SK-N-SH (cell line): Measurements from ENCODE around the gene SRRM1. TPM values are rescaled to one million over a fixed set of nuclear protein-coding genes. Genes with fewer than 3 reads are reported as not detected.

Source experiments
- CTCF ChIA-PET: fragments of 300-600, 350-600 bp; formaldehyde crosslinking; extraction: SDS; loops from one replicate; lab custom pipeline; 2021; lab: Yijun Ruan, JAX
- POLR2A ChIA-PET: fragments of 350-600 bp; sonication (Branson Sonifier 250); formaldehyde crosslinking; extraction: SDS; loops from one replicate; lab custom pipeline; 2020; ENCODE audit warnings: antibody characterized with exemption, inconsistent platforms; lab: Yijun Ruan, JAX
- DNase-seq: peaks from one replicate; pipeline ENCODE4 v3.0.0; 2012
- H2AFZ ChIP-seq: fragments of 200-600 bp; sonication (generic); 2 replicates; pipeline ENCODE4 v1.8.1; 2016; ENCODE audit warnings: antibody characterized with exemption, mild to moderate bottlenecking, low read depth
- H3F3A ChIP-seq: fragments of 200-600 bp; sonication (generic); replicated peaks from 2 replicates; pipeline ENCODE3; 2016; ENCODE audit warnings: antibody characterized with exemption, mild to moderate bottlenecking; ENCODE audit not compliant: insufficient read depth
- H3K27ac ChIP-seq, 2 experiments: fragments of 200-500 bp in 1 of 2; fragments of 200-600 bp in 1 of 2; sonication (Bioruptor generic) in 1 of 2; sonication (generic), shearing (Covaris generic) in 1 of 2; 2 replicates each; pipeline versions ENCODE4 v1.5.1 to v1.6.1; 2014 to 2016; ENCODE audit warnings: low read depth in 2 of 2, inconsistent platforms in 1 of 2, low read length in 1 of 2, mild to moderate bottlenecking in 1 of 2, mixed read lengths in 1 of 2
- H3K27me3 ChIP-seq: fragments of 200-600 bp; sonication (generic), shearing (Covaris generic); 2 replicates; pipeline ENCODE4 v1.6.1; 2016; ENCODE audit warnings: mixed run types; ENCODE audit not compliant: insufficient read depth
- H3K36me3 ChIP-seq, 2 experiments: fragments of 200-500 bp in 1 of 2; fragments of 200-600 bp in 1 of 2; sonication (Bioruptor generic) in 1 of 2; sonication (generic) in 1 of 2; replicated peaks in 1 of 2; 2 replicates each; pipeline versions ENCODE3 to v1.5.1; 2014 to 2016; ENCODE audit warnings: low read length in 1 of 2, mild to moderate bottlenecking in 1 of 2; ENCODE audit not compliant: insufficient read depth in 2 of 2, control insufficient read depth in 1 of 2
- H3K4me1 ChIP-seq, 2 experiments: fragments of 200-500 bp in 1 of 2; fragments of 200-600 bp in 1 of 2; sonication (Bioruptor generic) in 1 of 2; sonication (generic), shearing (Covaris generic) in 1 of 2; 2 replicates each; pipeline versions ENCODE4 v1.5.1 to v1.6.1; 2014 to 2016; ENCODE audit warnings: low read depth in 1 of 2, low read length in 1 of 2, mixed run types in 1 of 2; ENCODE audit not compliant: insufficient read depth in 2 of 2, control insufficient read depth in 1 of 2
- H3K4me2 ChIP-seq: fragments of 200-600 bp; sonication (generic), shearing (Covaris generic); 2 replicates; pipeline ENCODE4 v1.6.1; 2017; ENCODE audit warnings: mixed run types
- H3K4me3 ChIP-seq, 2 experiments: fragments of 200-500 bp in 1 of 2; fragments of 200-600 bp in 1 of 2; sonication (Bioruptor generic) in 1 of 2; sonication (generic), shearing (Covaris generic) in 1 of 2; 2 replicates each; pipeline versions ENCODE4 v1.5.1 to v1.8.1; 2014 to 2016; ENCODE audit warnings: low read depth in 2 of 2, inconsistent platforms in 1 of 2, low read length in 1 of 2, mild to moderate bottlenecking in 1 of 2, mixed read lengths in 1 of 2, moderate library complexity in 1 of 2
- H3K79me2 ChIP-seq: fragments of 200-600 bp; sonication (generic); 2 replicates; pipeline ENCODE4 v1.8.1; 2017; ENCODE audit warnings: mild to moderate bottlenecking; ENCODE audit not compliant: insufficient read depth
- H3K9ac ChIP-seq: fragments of 200-600 bp; sonication (generic); 2 replicates; pipeline ENCODE4 v1.6.1; 2017; ENCODE audit warnings: mixed run types
- H3K9me2 ChIP-seq: fragments of 200-600 bp; sonication (generic); 2 replicates; pipeline ENCODE4 v1.6.1; 2017; ENCODE audit warnings: mixed run types
- H3K9me3 ChIP-seq: fragments of 200-600 bp; sonication (generic); 2 replicates; pipeline ENCODE4 v1.6.1; 2017; ENCODE audit warnings: mixed run types, mild to moderate bottlenecking, moderate library complexity
- H4K20me1 ChIP-seq: fragments of 200-600 bp; sonication (generic); 2 replicates; pipeline ENCODE4 v1.6.1; 2017; ENCODE audit warnings: mild to moderate bottlenecking, mixed run types; ENCODE audit not compliant: insufficient read depth
- CTCF ChIP-seq: fragments of 200-600 bp; sonication (generic); IDR thresholded peaks from 2 replicates; pipeline ENCODE4 v1.6.1; 2017; ENCODE audit warnings: antibody characterized with exemption, mild to moderate bottlenecking, moderate library complexity
- ELF1 ChIP-seq: IDR thresholded peaks from 2 replicates; pipeline ENCODE4 v1.4.0; 2012
- EP300 ChIP-seq, 2 experiments: IDR thresholded peaks; 2 replicates each; pipeline versions ENCODE4 v1.4.0 to v1.6.1; 2012; ENCODE audit warnings: borderline replicate concordance in 1 of 2, low read depth in 1 of 2, low read length in 1 of 2
- EZH2phosphoT487 ChIP-seq: fragments of 200-600 bp; sonication (generic); IDR thresholded peaks from 2 replicates; pipeline ENCODE4 v1.6.1; 2017; ENCODE audit warnings: low read depth, mixed run types, mild to moderate bottlenecking, antibody characterized with exemption, moderate library complexity, borderline replicate concordance
- GABPA ChIP-seq: IDR thresholded peaks from 2 replicates; pipeline ENCODE4 v1.4.0; 2012; ENCODE audit warnings: low read depth, mild to moderate bottlenecking
- GATA2 ChIP-seq: sonication (generic); formaldehyde crosslinking; IDR thresholded peaks from 2 replicates; pipeline ENCODE4 v1.5.0; 2020; ENCODE audit warnings: mild to moderate bottlenecking, missing genetic modification reagents
- JUND ChIP-seq: IDR thresholded peaks from 2 replicates; pipeline ENCODE4 v1.4.0; 2012
- MXI1 ChIP-seq: IDR thresholded peaks from 2 replicates; pipeline ENCODE4 v1.6.1; 2012; ENCODE audit warnings: mild to moderate bottlenecking, low read depth, low read length, improper control_type of control experiment
- NFIC ChIP-seq: IDR thresholded peaks from 2 replicates; pipeline ENCODE4 v1.4.0; 2012; ENCODE audit warnings: borderline replicate concordance
- NRF1 ChIP-seq: IDR thresholded peaks from 2 replicates; pipeline ENCODE4 v1.6.1; 2012; ENCODE audit warnings: low read depth, mild to moderate bottlenecking, low read length
- PBX3 ChIP-seq: IDR thresholded peaks from 2 replicates; pipeline ENCODE4; 2012
- RAD21 ChIP-seq: IDR thresholded peaks from 2 replicates; pipeline ENCODE4 v1.6.1; 2012; ENCODE audit warnings: mild to moderate bottlenecking, low read length
- RCOR1 ChIP-seq: fragments of 150-350 bp; IDR thresholded peaks from 2 replicates; pipeline ENCODE4 v1.6.1; 2017; ENCODE audit warnings: antibody characterized with exemption, low read length
- RFX5 ChIP-seq: IDR thresholded peaks from 2 replicates; pipeline ENCODE4 v1.6.1; 2012; ENCODE audit warnings: mild to moderate bottlenecking, improper control_type of control experiment, low read length
- SMC3 ChIP-seq: IDR thresholded peaks from 2 replicates; pipeline ENCODE4 v1.6.1; 2012; ENCODE audit warnings: low read depth, low read length, improper control_type of control experiment
- TAF1 ChIP-seq: IDR thresholded peaks from 2 replicates; pipeline ENCODE4 v1.6.1; 2012; ENCODE audit warnings: low read depth, mild to moderate bottlenecking, low read length, moderate library complexity, borderline replicate concordance
- TCF12 ChIP-seq: IDR thresholded peaks from 2 replicates; pipeline ENCODE4 v1.4.0; 2012
- USF1 ChIP-seq: IDR thresholded peaks from 2 replicates; pipeline ENCODE4 v1.4.0; 2012; ENCODE audit warnings: low read depth, borderline replicate concordance
- USF2 ChIP-seq: fragments of 150-350 bp; IDR thresholded peaks from 2 replicates; pipeline ENCODE4 v1.6.1; 2017; ENCODE audit warnings: antibody characterized with exemption, low read length, low read depth, borderline replicate concordance
- YY1 ChIP-seq: IDR thresholded peaks from 2 replicates; pipeline ENCODE4 v1.4.0; 2012; ENCODE audit warnings: low read depth, mild to moderate bottlenecking
- WGBS: methylation state at CpG from one replicate; pipeline ENCODE4 v1.1.6; 2017; ENCODE audit warnings: low lambda C conversion rate; 5-methylcytosine and 5-hydroxymethylcytosine counted together
- polyA plus RNA-seq, 3 experiments: library from polyadenylated mRNA; depleted of rRNA; stranded (reverse); fragments of >200 nt; gene quantifications; 2 replicates each; pipeline ENCODE4 v1.2.3, GENCODE V29; 2012

The SRRM1 gene
- polyA plus RNA-seq, 1 of the 3 experiments (the other 2 are of a cell fraction) = 52.3 TPM

- H3K4me3 ChIP-seq = no peak overlapping the region
- TF ChIP-seq RAD21 (no peak), NRF1 (no peak), CTCF (no peak), NFIC (no peak), MXI1 (no peak), USF2 (no peak), GATA2 (CRISPR knock-in tag) (no peak), USF1 (no peak)
- no peak overlapping the region; a peak in 1 of 4 replicates for H3K27ac ChIP-seq
- POLR2A ChIA-PET = interaction anchor here (1.5 to 1.7 kb wide), 2 partner anchors 50 to 135 kb away, joined by 4 to 14 read pairs; partner anchors contain the start of gene CLIC4
- H3K4me2 ChIP-seq = no peak overlapping the region
- WGBS = 98% methylated on average over 6 of the region's 7 CpGs
- no peaks in the 10 kb centered on the region for H4K20me1 ChIP-seq
- CTCF ChIA-PET = interaction anchor here (1.0 to 3.5 kb wide), 7 partner anchors 12 to 140 kb away, joined by 3 to 20 read pairs (median 4); partner anchors contain the start of gene CLIC4
- H3K36me3 ChIP-seq = no peaks in the 10 kb centered on the region
- peaks cover 0 to 24% of the 10 kb centered on the region in 2 experiments; a peak in 1 of 4 replicates for H3K4me1 ChIP-seq
- DNase-seq = no peak
- no peak overlapping the region for H3K9ac ChIP-seq
- no peak overlapping the region for H2AFZ ChIP-seq
- no peaks in the 10 kb centered on the region for H3K79me2 ChIP-seq
- no peaks in the 10 kb centered on the region for H3K9me2 ChIP-seq
- no peaks in the 10 kb centered on the region for H3K9me3 ChIP-seq
- no peaks in the 10 kb centered on the region for H3K27me3 ChIP-seq
- H3F3A ChIP-seq = no peaks in the 10 kb centered on the region
Observed at GRCh38 chr1:24695202-24695974, 52.3 kb downstream of the SRRM1 start.

GRCh38 chr1:24696041-24696755, 53.1 kb downstream of the SRRM1 start:
- CTCF ChIA-PET = interaction anchor here (1.0 to 3.5 kb wide), 8 partner anchors 8 to 402 kb away, joined by 3 to 20 read pairs (median 4); partner anchors contain the start of gene CLIC4
- TF ChIP-seq NRF1 (no peak), GATA2 (CRISPR knock-in tag) (no peak), USF1 (no peak), JUND (no peak), GABPA (no peak), SMC3 (no peak), TCF12 (no peak), TAF1 (no peak), ELF1 (no peak), EP300 (IDR thresholded peaks at IDR 0.05; ENCODE audit: borderline replicate concordance in 1 of 2, low read depth in 1 of 2, low read length in 1 of 2) (no peak), RCOR1 (no peak), YY1 (no peak), EZH2phosphoT487 (no peak), PBX3 (no peak), RFX5 (no peak)

More at GRCh38 chr1:24696041-24696755, 53.1 kb downstream of the SRRM1 start:
- Histone ChIP-seq H3K4me3 (no peak overlapping the region), H3K79me2 (no peaks in the 10 kb centered on the region), H3K27me3 (no peaks in the 10 kb centered on the region), H2AFZ (no peak overlapping the region), H3K9ac (no peak overlapping the region), H3K9me2 (no peaks in the 10 kb centered on the region), H3K36me3 (no peaks in the 10 kb centered on the region), H3K4me1 (peaks cover 0 to 24% of the 10 kb centered on the region in 2 experiments; a peak in 1 of 4 replicates), H4K20me1 (no peaks in the 10 kb centered on the region), H3K27ac (no peak overlapping the region; a peak in 1 of 4 replicates), H3F3A (no peaks in the 10 kb centered on the region), H3K4me2 (no peak overlapping the region), H3K9me3 (no peaks in the 10 kb centered on the region)
- WGBS = 96% methylated on average over 5 of the region's 5 CpGs
- POLR2A ChIA-PET = no interaction called here
- DNase-seq = no peak
